ENCODE results near the gene CKAP4. TPM values are rescaled to one million over a fixed set of nuclear protein-coding genes. Genes with fewer than 3 reads are reported as not detected.
A peak's percentile ranks its signal among the peaks of the same experiment; 100 is the strongest.

The CKAP4 gene
- total RNA-seq, 1 experiment from 2014 or later, result 62.4 TPM

DNA sequence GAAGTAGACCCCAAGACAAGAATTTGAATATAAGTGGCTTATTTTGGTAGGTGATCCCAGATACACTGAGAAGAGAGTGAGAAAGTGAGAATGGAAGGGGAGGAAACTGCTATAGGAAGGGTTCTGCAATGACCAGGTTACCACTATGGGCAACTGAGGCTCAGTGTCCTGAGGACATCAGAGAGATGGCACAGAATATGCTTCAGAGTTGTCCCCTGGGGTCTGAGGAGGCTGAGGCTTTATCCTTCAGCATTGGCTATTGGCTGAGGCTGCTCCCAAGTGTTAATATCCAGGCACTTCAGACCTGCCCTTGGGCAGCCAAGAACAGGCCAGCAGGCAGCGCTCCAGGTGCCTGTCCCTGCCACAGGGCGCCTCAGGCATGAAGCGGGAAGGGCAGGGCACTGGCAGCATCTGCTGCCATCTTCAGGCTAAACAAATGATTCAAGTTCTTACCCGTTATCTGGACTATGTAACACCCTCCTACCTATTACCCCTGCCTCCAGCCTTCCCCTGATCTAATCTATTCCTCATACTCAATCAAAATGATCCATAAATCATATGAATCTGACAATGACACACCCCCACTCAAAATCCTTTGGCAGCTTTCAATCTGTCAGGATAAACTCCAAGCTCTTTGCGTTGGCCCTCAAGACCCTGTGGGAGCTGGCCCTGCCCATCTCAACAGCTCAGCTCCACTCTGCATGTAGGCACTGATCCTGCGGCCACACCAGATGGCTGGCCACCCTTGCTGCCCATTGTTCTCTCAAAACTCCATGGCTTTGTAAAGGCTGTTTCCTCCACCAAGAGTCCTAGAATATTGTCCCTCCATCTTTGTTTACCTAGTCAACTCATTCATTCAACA, 42.4 kb downstream of the CKAP4 start:
- no peak overlapping the region for H2BK5ac ChIP-seq (ENCODE audit: insufficient read length, low read length)
- Mint-ChIP-seq H3K4me3 (no peak overlapping the region), H3K4me1 (no peaks in the 10 kb centered on the region), H3K9me3 (peaks cover 8 to 11% of the 10 kb centered on the region in 2 experiments; a peak in 3 of 5 replicates), H3K27ac (peak overlapping the region in 1 of 3 experiments; percentile 1; a peak in 1 of 7 replicates), H3K27me3 (ENCODE audit: low read depth) (peaks cover 9% of the 10 kb centered on the region), H3K36me3 (ENCODE audit: insufficient read depth in 1 of 3, low read depth in 3 of 3) (no peaks in the 10 kb centered on the region)
- H2BK20ac ChIP-seq (ENCODE audit: low read depth, low read length, poor library complexity, severe bottlenecking), result no peak overlapping the region
- no peak overlapping the region for H4K8ac ChIP-seq (replicated peaks; ENCODE audit: insufficient read length, low read depth, low read length)
- H2BK12ac ChIP-seq (ENCODE audit: insufficient read length, low read depth, low read length), result no peak overlapping the region
- H4K5ac ChIP-seq (ENCODE audit: insufficient read length, low read depth, low read length), result no peak overlapping the region
- H3K4me1 ChIP-seq (ENCODE audit: insufficient read depth, low read length), result no peaks in the 10 kb centered on the region
- H3K18ac ChIP-seq (ENCODE audit: insufficient read length, low read depth, low read length), result no peak overlapping the region
- H3K9ac ChIP-seq (ENCODE audit: extremely low read depth, insufficient read length, low read length), result no peak overlapping the region
- H2BK120ac ChIP-seq (ENCODE audit: low read depth, low read length, poor library complexity, severe bottlenecking), result no peak overlapping the region
- H3K79me2 ChIP-seq (ENCODE audit: insufficient read depth, low read length), result no peaks in the 10 kb centered on the region
- H4K20me1 ChIP-seq (ENCODE audit: control insufficient read depth, insufficient read depth, insufficient read length), result no peaks in the 10 kb centered on the region
- no peaks in the 10 kb centered on the region for H3K23me2 ChIP-seq (ENCODE audit: insufficient read length, low read depth, low read length, poor library complexity, severe bottlenecking)
- no peaks in the 10 kb centered on the region for H3K9me3 ChIP-seq (ENCODE audit: control insufficient read depth, low read depth, low read length)
- no peak overlapping the region for H4K91ac ChIP-seq (ENCODE audit: insufficient read length, low read depth, low read length)
- H3K79me1 ChIP-seq (ENCODE audit: insufficient read depth, low read depth, low read length, poor library complexity, severe bottlenecking), result no peaks in the 10 kb centered on the region
- H3K23ac ChIP-seq (ENCODE audit: insufficient read length, low read depth, low read length), result no peak overlapping the region
- no peak overlapping the region for H3K56ac ChIP-seq (ENCODE audit: insufficient read length, low read depth, low read length)
- no peak overlapping the region for H3T11ph ChIP-seq (ENCODE audit: low read length)
- no peaks in the 10 kb centered on the region for H3K27me3 ChIP-seq (ENCODE audit: insufficient read depth, low read length)
- no peak overlapping the region for H2AK5ac ChIP-seq (ENCODE audit: insufficient read length, low read length)
- no CpG with 5 or more reads among the region's 6 CpGs for WGBS (ENCODE audit: extremely low coverage, insufficient read length, low lambda C conversion rate)
- no peak overlapping the region for H3K27ac ChIP-seq (ENCODE audit: insufficient read length, low read depth, low read length)
- H3K4me2 ChIP-seq (ENCODE audit: insufficient read depth, insufficient read length, low read length), result no peak overlapping the region
- H3K14ac ChIP-seq (ENCODE audit: insufficient read depth, low read length), result no peak overlapping the region
- no peak overlapping the region for H3K4ac ChIP-seq (ENCODE audit: low read depth, low read length)
- peak; percentile 58 for DNase-seq
- H2AFZ ChIP-seq (ENCODE audit: low read length), result no peak overlapping the region
- TF ChIP-seq, protein P1, sequence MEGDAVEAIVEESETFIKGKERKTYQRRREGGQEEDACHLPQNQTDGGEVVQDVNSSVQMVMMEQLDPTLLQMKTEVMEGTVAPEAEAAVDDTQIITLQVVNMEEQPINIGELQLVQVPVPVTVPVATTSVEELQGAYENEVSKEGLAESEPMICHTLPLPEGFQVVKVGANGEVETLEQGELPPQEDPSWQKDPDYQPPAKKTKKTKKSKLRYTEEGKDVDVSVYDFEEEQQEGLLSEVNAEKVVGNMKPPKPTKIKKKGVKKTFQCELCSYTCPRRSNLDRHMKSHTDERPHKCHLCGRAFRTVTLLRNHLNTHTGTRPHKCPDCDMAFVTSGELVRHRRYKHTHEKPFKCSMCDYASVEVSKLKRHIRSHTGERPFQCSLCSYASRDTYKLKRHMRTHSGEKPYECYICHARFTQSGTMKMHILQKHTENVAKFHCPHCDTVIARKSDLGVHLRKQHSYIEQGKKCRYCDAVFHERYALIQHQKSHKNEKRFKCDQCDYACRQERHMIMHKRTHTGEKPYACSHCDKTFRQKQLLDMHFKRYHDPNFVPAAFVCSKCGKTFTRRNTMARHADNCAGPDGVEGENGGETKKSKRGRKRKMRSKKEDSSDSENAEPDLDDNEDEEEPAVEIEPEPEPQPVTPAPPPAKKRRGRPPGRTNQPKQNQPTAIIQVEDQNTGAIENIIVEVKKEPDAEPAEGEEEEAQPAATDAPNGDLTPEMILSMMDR (conservative IDR thresholded peaks at IDR 0.05), result peak; percentile 47
- no peak overlapping the region for H2BK15ac ChIP-seq (ENCODE audit: low read depth, low read length)

All from H9 (cell line).